PC-3 (cell line): ENCODE measurements around the gene ZNF507.

ENCODE experiments used
- CTCF ChIP-seq: fragments of 300-600 bp; sonication (generic); conservative IDR thresholded peaks from 2 replicates; pipeline ENCODE4 v1.5.1; 2017; ENCODE audit warnings: antibody characterized with exemption, low read depth, mild to moderate bottlenecking, low read length
- EZH2 ChIP-seq: fragments of 300-600 bp; sonication (generic); IDR thresholded peaks from one replicate; pipeline ENCODE4 v1.6.1; 2017; ENCODE audit warnings: antibody characterized with exemption, mild to moderate bottlenecking, low read length; ENCODE audit not compliant: unreplicated experiment
- EZH2phosphoT487 ChIP-seq: fragments of 300-600 bp; sonication (generic); IDR thresholded peaks from 2 replicates; pipeline ENCODE4 v1.6.1; 2018; ENCODE audit warnings: mild to moderate bottlenecking, antibody characterized with exemption, low read length, borderline replicate concordance

DNA sequence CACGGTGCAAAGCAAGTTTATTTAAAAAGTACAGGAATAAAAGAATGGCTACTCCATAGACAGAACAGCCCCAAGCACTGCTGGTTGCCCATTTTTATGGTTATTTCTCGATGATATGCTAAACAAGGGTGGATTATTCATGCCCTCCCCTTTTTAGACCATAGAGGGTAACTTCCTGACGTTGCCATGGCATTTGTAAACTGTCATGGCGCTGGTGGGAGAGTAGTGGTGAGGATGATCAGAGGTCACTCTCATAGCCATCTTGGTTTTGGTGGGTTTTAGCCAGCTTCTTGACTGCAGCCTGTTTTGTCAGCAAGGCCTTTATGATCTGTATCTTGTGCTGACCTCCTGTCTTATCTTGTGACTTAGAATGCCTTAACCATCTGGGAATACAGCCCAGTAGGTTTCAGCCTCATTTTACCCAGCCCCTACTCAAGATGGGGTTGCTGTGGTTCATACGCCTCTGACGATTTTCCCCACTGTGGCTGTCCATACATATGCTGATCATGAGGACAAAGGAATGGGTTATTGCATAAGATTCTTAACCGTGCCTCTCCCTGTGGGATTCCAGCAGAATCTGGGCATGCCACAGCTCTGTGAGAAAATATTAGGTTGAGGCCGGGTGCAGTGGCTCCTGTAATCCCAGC is 36.9 kb upstream of the ZNF507 start:
- TF ChIP-seq EZH2 (no peak), CTCF (no peak), EZH2phosphoT487 (no peak)
